HG03103 (cell line): Measurements from ENCODE around the gene ATG7.

Experiments
- ATAC-seq: cut with Tn5 transposase; IDR thresholded peaks from one replicate; pipeline ENCODE4 v1.9.1; 2021; ENCODE audit warnings: low read depth; ENCODE audit not compliant: unreplicated experiment

Gene ATG7

GRCh38 chr3:11349446-11349845 lies 77.2 kb downstream of the ATG7 start:
- ATAC-seq = no peak

- ATAC-seq = no peak
Measured at GRCh38 chr3:11350374-11350773, 78.2 kb downstream of the ATG7 start.

GRCh38 chr3:11351451-11351850 lies 79.3 kb downstream of the ATG7 start:
- ATAC-seq = no peak

GRCh38 chr3:11356269-11356668 lies 84.1 kb downstream of the ATG7 start:
- ATAC-seq = no peak

- no peak for ATAC-seq
Measured at GRCh38 chr3:11362600-11362999, 90.4 kb downstream of the ATG7 start.

GRCh38 chr3:11363715-11364114 lies 91.5 kb downstream of the ATG7 start:
- no peak for ATAC-seq

- no peak for ATAC-seq
Measured at GRCh38 chr3:11364181-11364580, 92.0 kb downstream of the ATG7 start.

GRCh38 chr3:11367143-11367693 lies 95.0 kb downstream of the ATG7 start:
- no peak for ATAC-seq

- ATAC-seq = no peak
Measured at GRCh38 chr3:11370191-11370590, 98.0 kb downstream of the ATG7 start.

GRCh38 chr3:11370966-11371365 lies 98.8 kb downstream of the ATG7 start:
- no peak for ATAC-seq

- no peak for ATAC-seq
Measured at GRCh38 chr3:11371747-11372146, 99.5 kb downstream of the ATG7 start.

- ATAC-seq = no peak
Measured at GRCh38 chr3:11373235-11373634, 101.0 kb downstream of the ATG7 start.

GRCh38 chr3:11373654-11374053 lies 101.5 kb downstream of the ATG7 start:
- ATAC-seq = no peak

GRCh38 chr3:11375333-11376088 lies 103.3 kb downstream of the ATG7 start:
- no peak for ATAC-seq

- ATAC-seq = no peak
Measured at GRCh38 chr3:11377719-11378118, 105.5 kb downstream of the ATG7 start.

- ATAC-seq = no peak
Measured at GRCh38 chr3:11379238-11379823, 107.1 kb downstream of the ATG7 start.

GRCh38 chr3:11379824-11380701 lies 107.9 kb downstream of the ATG7 start:
- no peak for ATAC-seq

- ATAC-seq = no peak
Measured at GRCh38 chr3:11381141-11381540, 108.9 kb downstream of the ATG7 start.

GRCh38 chr3:11381563-11381962 lies 109.4 kb downstream of the ATG7 start:
- ATAC-seq = no peak

- ATAC-seq = no peak
Measured at GRCh38 chr3:11382146-11382745, 110.0 kb downstream of the ATG7 start.

- no peak for ATAC-seq
Measured at GRCh38 chr3:11384074-11384473, 111.9 kb downstream of the ATG7 start.
